GM12872 (cell line): ENCODE data around the gene SEMA4G.

Experiments
- TF ChIP-seq, protein P1 (sequence below): IDR thresholded peaks from 3 replicates; pipeline ENCODE4 v1.5.1; 2011; ENCODE audit warnings: low read depth, mild to moderate bottlenecking, low read length, moderate library complexity; ENCODE audit not compliant: insufficient read depth

The SEMA4G gene

DNA sequence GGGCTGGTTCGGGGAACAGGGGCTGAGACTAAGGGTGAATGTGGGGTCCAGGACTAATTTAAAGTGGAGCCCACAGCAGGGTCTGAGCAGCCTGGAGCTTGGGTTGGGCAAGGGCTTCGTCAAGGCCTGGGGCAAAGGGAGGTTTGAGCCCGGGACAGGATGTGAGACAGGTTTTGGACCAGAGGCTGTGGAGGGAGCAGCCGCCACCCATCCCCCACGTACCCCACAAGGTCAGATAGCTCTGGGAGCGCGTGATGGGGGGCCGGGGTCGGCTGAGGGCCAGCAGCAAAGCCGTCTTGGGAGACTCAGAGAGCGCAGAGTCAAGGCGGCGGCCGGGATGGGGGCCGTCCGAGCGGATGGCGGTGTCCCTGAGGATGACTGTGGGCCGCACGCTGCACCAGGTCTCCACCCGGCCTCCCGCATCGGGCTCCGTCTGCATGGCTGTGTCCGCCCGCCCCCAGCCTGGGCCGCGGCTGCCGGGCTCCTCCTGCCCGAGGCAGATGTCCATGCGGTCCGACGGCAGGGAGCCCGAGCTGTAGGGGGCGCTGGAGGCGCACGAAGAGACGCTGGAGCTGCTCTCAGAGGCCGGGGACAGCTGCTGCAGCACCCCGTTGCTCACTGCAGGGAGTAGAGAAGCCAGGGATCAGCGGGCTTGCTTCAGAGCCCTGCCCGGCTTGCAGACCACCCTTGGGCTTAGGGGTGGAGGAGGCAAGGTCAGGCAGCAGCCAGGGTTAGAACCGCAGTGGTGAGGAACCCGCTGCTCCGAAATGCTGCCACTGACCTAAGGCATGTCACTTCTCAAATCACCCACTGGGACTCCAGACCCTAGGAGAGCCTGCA is 49.5 kb downstream of the SEMA4G start:
- TF ChIP-seq, protein P1, sequence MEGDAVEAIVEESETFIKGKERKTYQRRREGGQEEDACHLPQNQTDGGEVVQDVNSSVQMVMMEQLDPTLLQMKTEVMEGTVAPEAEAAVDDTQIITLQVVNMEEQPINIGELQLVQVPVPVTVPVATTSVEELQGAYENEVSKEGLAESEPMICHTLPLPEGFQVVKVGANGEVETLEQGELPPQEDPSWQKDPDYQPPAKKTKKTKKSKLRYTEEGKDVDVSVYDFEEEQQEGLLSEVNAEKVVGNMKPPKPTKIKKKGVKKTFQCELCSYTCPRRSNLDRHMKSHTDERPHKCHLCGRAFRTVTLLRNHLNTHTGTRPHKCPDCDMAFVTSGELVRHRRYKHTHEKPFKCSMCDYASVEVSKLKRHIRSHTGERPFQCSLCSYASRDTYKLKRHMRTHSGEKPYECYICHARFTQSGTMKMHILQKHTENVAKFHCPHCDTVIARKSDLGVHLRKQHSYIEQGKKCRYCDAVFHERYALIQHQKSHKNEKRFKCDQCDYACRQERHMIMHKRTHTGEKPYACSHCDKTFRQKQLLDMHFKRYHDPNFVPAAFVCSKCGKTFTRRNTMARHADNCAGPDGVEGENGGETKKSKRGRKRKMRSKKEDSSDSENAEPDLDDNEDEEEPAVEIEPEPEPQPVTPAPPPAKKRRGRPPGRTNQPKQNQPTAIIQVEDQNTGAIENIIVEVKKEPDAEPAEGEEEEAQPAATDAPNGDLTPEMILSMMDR, result peak; percentile 77
